Testis (tissue), 3 donors: ENCODE results near the gene EVI5. TPM values are rescaled to one million over a fixed set of nuclear protein-coding genes. Genes with fewer than 3 reads are reported as not detected.

Experiments
- DNase-seq: peaks from one replicate; pipeline ENCODE4 v3.0.0-alpha.2; 2019
- H3K27ac ChIP-seq, 2 donors: fragments of 200-600 bp; sonication (generic); one replicate each; pipeline ENCODE4 v1.5.1; 2019
- H3K27me3 ChIP-seq: fragments of 200-600 bp; sonication (generic); one replicate; pipeline ENCODE4 v1.5.1; 2019
- H3K36me3 ChIP-seq: fragments of 200-600 bp; sonication (generic); one replicate; pipeline ENCODE4 v1.5.1; 2017; ENCODE audit warnings: low read depth; ENCODE audit errors: missing control alignments
- H3K4me1 ChIP-seq: fragments of 200-600 bp; sonication (generic); one replicate; pipeline ENCODE4 v1.5.1; 2019
- H3K4me3 ChIP-seq, 2 donors: fragments of 200-600 bp; sonication (generic); one replicate each; pipeline ENCODE4 v1.5.1; 2017 to 2019
- H3K9me3 ChIP-seq: fragments of 200-600 bp; sonication (generic); one replicate; pipeline ENCODE4 v1.5.1; 2017
- CTCF ChIP-seq, 3 experiments: fragments of 450-650 bp in 2 of 3; fragments of 200-600 bp in 1 of 3; sonication (generic) in 1 of 3; IDR thresholded peaks; one replicate each; pipeline ENCODE4 v1.5.1; 2016 to 2019; ENCODE audit warnings: antibody characterized with exemption in 3 of 3, mild to moderate bottlenecking in 2 of 3, moderate library complexity in 1 of 3
- POLR2A ChIP-seq: fragments of 450-650 bp; IDR thresholded peaks from one replicate; pipeline ENCODE4 v1.6.1; 2017; ENCODE audit warnings: antibody characterized with exemption, mild to moderate bottlenecking, moderate library complexity
- WGBS, 2 donors: methylation state at CpG; one replicate each; pipeline ENCODE4 v1.1.5; 2018; 5-methylcytosine and 5-hydroxymethylcytosine counted together
- intact Hi-C: fragments of 100-400 bp; cut with DNase I; formaldehyde crosslinking; loops from one replicate; pipeline ENCODE4 v1.15.1; 2023; ENCODE audit warnings: low total_unique reads
- polyA plus RNA-seq: library from polyadenylated mRNA; stranded (reverse); fragments of 350-450 nt; fragmentation: Illumina TruSeq; extraction: RNeasy Lipid Tissue Mini Kit (QIAGEN cat#74804); gene quantifications from one replicate; pipeline ENCODE4 v1.2.3, GENCODE V29; 2014; ENCODE audit warnings: low read depth, low replicate concordance; ENCODE audit not compliant: insufficient read depth
- total RNA-seq, 2 donors: library from RNA; depleted of rRNA; stranded (reverse); fragments of >200 nt; gene quantifications; one replicate each; pipeline ENCODE4 v1.2.3, GENCODE V29; 2016

The EVI5 gene
- total and polyA plus RNA-seq, 3 donors from 2014 or later: 27.0 to 73.9 (median 58.7) TPM

DNA sequence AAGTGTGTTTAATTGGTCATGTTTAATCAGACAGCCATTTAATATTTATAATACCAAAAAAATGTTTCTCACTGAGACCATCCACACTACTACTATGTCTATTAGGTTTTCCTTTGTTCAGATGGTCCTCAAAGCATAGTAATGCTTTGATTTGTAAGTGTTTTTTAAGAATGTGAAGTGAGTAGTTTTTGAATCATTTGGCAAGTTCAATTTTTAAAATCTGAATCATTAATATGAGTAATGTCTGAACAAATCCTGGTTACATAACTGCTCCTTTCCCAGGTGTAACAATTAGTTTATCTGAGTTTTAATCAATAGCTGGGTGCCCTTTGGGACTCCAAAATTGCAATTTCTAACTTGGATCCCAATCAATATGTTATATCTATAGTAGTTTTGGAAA is 23.5 kb upstream of the EVI5 start:
- no peaks in the 10 kb centered on the region for H3K27me3 ChIP-seq
- H3K36me3 ChIP-seq: no peaks in the 10 kb centered on the region
- intact Hi-C loops: no loop called here
- no peak for TF ChIP-seq POLR2A
- no peak for TF ChIP-seq CTCF (IDR thresholded peaks at IDR 0.05)
- no peaks in the 10 kb centered on the region for H3K4me1 ChIP-seq
- no peak for DNase-seq
- H3K4me3 ChIP-seq: no peak overlapping the region
- H3K9me3 ChIP-seq: no peaks in the 10 kb centered on the region
- no peak overlapping the region for H3K27ac ChIP-seq

- H3K36me3 ChIP-seq: no peaks in the 10 kb centered on the region
- intact Hi-C loops: no loop called here
- H3K4me1 ChIP-seq: peaks cover 5% of the 10 kb centered on the region
- peak overlapping the region in 1 of 2 donors; percentile 69 for H3K27ac ChIP-seq
- no peak for DNase-seq
- H3K9me3 ChIP-seq: no peaks in the 10 kb centered on the region
- H3K27me3 ChIP-seq: no peaks in the 10 kb centered on the region
- TF ChIP-seq POLR2A: no peak
- no peak for TF ChIP-seq CTCF (IDR thresholded peaks at IDR 0.05)
- 73 to 91% methylated on average over 1 of the region's 1 CpG for WGBS, 2 donors
- H3K4me3 ChIP-seq: no peak overlapping the region
These were observed 20.3 kb upstream of the EVI5 start for GRCh38 chr1:92805216-92805615.

DNA sequence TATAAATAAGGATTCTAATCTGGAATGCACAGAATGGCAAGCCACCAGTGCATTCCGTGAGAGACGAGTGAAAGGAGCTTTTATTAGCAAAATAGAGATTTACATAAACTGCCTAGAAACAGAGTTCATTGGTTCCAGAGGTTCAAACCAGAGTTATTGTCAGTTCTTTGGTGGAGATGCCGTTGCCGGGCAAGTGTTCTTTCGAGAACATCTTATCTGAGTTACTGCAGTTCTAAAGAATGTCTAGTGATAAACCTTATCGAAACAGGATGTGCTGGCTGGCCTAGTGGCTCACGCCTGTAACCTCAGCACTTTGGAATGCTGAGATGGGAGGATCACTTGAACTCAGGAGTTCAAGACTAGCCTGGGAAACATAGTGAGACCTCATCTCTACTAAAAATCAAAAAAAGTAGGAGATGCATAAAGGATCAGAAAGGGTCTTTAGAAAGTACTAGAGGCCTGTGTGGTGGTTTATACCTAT is 19.9 kb upstream of the EVI5 start:
- no peak for TF ChIP-seq CTCF (IDR thresholded peaks at IDR 0.05)
- TF ChIP-seq POLR2A: no peak
- Histone ChIP-seq H3K9me3 (no peaks in the 10 kb centered on the region), H3K27ac (peak overlapping the region; percentile 47 to 69), H3K27me3 (no peaks in the 10 kb centered on the region), H3K4me3 (no peak overlapping the region), H3K4me1 (peaks cover 5% of the 10 kb centered on the region), H3K36me3 (no peaks in the 10 kb centered on the region)
- peak; percentile 91 for DNase-seq
- WGBS, 2 donors: 2 to 11% methylated on average over 7 of the region's 7 CpGs
- intact Hi-C loops: no loop called here

- intact Hi-C loops: no loop called here
- no peak for DNase-seq
- no peaks in the 10 kb centered on the region for H3K27me3 ChIP-seq
- WGBS, 2 donors: 81 to 86% methylated on average over 7 of the region's 7 CpGs
- H3K36me3 ChIP-seq: no peaks in the 10 kb centered on the region
- no peaks in the 10 kb centered on the region for H3K9me3 ChIP-seq
- H3K27ac ChIP-seq: peak overlapping the region; percentile 39 to 47
- H3K4me1 ChIP-seq: peaks cover 5% of the 10 kb centered on the region
- no peak overlapping the region for H3K4me3 ChIP-seq
- TF ChIP-seq POLR2A (no peak), CTCF (IDR thresholded peaks at IDR 0.05) (no peak)
These were observed 18.4 kb upstream of the EVI5 start for GRCh38 chr1:92803140-92803887.

GRCh38 chr1:92797961-92798360 is 13.1 kb upstream of the EVI5 start:
- H3K4me3 ChIP-seq: no peak overlapping the region
- H3K36me3 ChIP-seq: no peaks in the 10 kb centered on the region
- 56 to 62% methylated on average over 1 of the region's 1 CpG for WGBS, 2 donors
- no peak overlapping the region for H3K27ac ChIP-seq
- H3K27me3 ChIP-seq: no peaks in the 10 kb centered on the region
- no peaks in the 10 kb centered on the region for H3K9me3 ChIP-seq
- H3K4me1 ChIP-seq: peaks cover 3% of the 10 kb centered on the region
- intact Hi-C loops: no loop called here
- TF ChIP-seq CTCF (IDR thresholded peaks at IDR 0.05) (no peak), POLR2A (no peak)
- DNase-seq: no peak
